Measurements from ENCODE around the gene EEF1A2. TPM values are rescaled to one million over a fixed set of nuclear protein-coding genes. Genes with fewer than 3 reads are reported as not detected.

The EEF1A2 gene
- total RNA-seq, 2 donors from 2014 or later = 21.0 to 23.1 TPM

DNA sequence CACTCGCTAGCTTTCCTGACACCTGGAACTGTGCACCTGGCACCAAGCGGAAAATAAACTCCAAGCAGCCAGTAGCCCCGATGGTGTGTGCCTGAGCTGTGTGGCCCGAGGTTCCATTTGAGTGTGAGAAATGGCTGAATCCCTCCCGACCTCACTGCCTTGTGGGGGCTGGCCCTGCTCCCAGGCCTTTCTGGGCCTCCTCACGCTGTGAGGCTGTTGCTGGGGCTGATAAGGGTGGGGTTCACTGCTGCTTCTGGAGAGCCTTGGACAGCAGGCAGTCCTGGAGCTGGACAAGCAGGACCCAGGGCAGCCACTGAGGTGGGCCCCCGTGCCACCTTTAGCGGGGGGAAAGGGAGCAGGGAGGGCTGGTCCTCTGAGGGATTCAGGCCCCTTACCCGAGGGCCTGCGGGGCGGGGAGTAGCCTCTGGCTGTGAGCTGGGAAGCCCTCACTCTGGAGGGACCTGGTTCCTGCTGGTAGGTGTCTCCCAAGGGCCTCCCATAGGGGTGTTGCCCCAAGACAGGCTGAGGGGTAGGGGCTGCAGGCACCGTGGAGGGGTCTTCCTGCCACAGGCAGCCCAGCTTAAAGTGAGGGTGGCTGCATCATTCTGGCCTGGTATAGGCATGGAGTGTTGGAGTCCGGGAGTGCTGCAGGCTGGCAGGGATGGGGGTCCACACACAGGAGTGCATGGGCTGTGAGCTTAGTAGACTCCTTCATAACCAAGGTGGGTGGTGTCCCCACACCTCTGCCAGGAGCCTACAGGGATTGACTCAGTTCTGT, 23.4 kb upstream of the EEF1A2 start:
- 58% methylated on average over 13 of the region's 13 CpGs; no CpG with 5 or more reads in 1 of the 2 donors for WGBS, 2 donors
- DNase-seq = peak in 2 of 4 donors; percentile 13 to 18
- no peak for ATAC-seq
- H3K27me3 ChIP-seq = no peaks in the 10 kb centered on the region
- H3K27ac ChIP-seq = no peak overlapping the region
- no peaks in the 10 kb centered on the region for H3K9me3 ChIP-seq
- intact Hi-C loops (cut with DNase I) = no loop called here
- TF ChIP-seq CTCF (IDR thresholded peaks at IDR 0.05) (no peak), POLR2A (IDR thresholded peaks at IDR 0.05) (no peak)
- no peaks in the 10 kb centered on the region for H3K36me3 ChIP-seq (replicated peaks in 1 of 2; ENCODE audit: insufficient read depth in 1 of 2, low read depth in 2 of 2)
- H3K4me3 ChIP-seq = no peak overlapping the region
- peaks cover 24% of the 10 kb centered on the region for H3K4me1 ChIP-seq

DNA sequence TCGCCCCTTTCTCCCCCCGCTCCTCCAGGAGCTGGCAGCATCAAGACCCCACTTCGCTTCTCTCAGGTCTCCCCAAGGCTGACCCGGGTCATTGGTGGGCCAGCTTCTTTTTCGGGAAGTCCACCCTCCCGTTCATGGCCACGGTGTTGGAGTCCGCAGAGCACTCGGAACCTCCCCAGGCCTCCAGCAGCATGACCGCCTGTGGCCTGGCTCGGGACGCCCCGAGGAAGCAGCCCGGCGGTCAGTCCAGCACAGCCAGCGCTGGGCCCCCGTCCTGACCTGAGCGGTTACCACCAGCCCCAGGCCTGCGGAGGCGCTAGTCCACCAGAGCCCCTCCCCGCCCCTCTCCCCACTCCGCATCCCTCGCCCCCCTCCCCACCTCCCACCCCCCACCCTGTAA, 22.7 kb upstream of the EEF1A2 start:
- Histone ChIP-seq H3K36me3 (replicated peaks in 1 of 2; ENCODE audit: insufficient read depth in 1 of 2, low read depth in 2 of 2) (no peaks in the 10 kb centered on the region), H3K9me3 (no peaks in the 10 kb centered on the region), H3K27ac (peak overlapping the region in 2 of 4 donors; percentile 96 to 99), H3K4me1 (peaks cover 24% of the 10 kb centered on the region), H3K27me3 (no peaks in the 10 kb centered on the region), H3K4me3 (peak overlapping the region in 1 of 2 donors; percentile 77)
- 32% methylated on average over 21 of the region's 23 CpGs; no CpG with 5 or more reads in 1 of the 2 donors for WGBS, 2 donors
- ATAC-seq (no peak), DNase-seq (peak in 2 of 4 donors; percentile 20 to 22)
- intact Hi-C loops (cut with DNase I) = no loop called here
- TF ChIP-seq POLR2A (IDR thresholded peaks at IDR 0.05) (no peak), CTCF (IDR thresholded peaks at IDR 0.05) (no peak)

DNA sequence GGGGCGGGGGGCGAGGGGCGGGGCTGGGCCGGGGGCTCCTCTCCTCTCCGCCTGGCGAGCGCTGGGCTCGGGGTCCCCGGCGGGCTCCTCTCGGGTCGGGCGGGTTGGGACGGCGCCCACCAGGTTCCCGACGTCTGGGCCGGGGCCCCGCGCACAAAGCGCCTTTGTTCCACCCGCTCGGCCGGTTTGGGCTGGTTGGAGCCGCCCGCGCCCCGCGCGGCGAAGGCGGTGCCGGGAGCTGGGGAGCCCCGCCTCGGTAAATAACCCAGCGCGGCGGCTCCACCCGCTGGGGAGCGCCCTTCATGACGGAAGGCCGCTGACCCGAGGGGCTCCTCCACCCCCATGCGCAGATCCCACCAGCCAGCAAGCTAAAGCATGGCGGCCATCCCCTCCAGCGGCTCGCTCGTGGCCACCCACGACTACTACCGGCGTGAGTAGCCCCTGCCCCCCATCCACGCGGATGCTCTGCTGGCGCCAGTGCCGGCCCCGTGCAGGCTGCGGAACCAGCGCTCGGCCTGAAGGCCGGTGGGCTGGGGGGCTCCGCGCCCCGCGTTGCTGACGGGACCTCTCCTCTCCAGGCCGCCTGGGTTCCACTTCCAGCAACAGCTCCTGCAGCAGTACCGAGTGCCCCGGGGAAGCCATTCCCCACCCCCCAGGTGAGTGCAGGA, 22.2 kb upstream of the EEF1A2 start:
- Histone ChIP-seq H3K27ac (peak overlapping the region; percentile 90 to 99 (median 94)), H3K4me1 (peaks cover 24% of the 10 kb centered on the region), H3K27me3 (no peaks in the 10 kb centered on the region), H3K36me3 (replicated peaks in 1 of 2; ENCODE audit: insufficient read depth in 1 of 2, low read depth in 2 of 2) (no peaks in the 10 kb centered on the region), H3K9me3 (no peaks in the 10 kb centered on the region), H3K4me3 (peak overlapping the region; percentile 35 to 77)
- TF ChIP-seq POLR2A (IDR thresholded peaks at IDR 0.05) (no peak), CTCF (IDR thresholded peaks at IDR 0.05) (no peak)
- 1% methylated on average over 55 of the region's 68 CpGs; no CpG with 5 or more reads in 1 of the 2 donors for WGBS, 2 donors
- ATAC-seq (peak; percentile 75), DNase-seq (peak; percentile 81 to 84 (median 83))
- intact Hi-C loops (cut with DNase I) = no loop called here

DNA sequence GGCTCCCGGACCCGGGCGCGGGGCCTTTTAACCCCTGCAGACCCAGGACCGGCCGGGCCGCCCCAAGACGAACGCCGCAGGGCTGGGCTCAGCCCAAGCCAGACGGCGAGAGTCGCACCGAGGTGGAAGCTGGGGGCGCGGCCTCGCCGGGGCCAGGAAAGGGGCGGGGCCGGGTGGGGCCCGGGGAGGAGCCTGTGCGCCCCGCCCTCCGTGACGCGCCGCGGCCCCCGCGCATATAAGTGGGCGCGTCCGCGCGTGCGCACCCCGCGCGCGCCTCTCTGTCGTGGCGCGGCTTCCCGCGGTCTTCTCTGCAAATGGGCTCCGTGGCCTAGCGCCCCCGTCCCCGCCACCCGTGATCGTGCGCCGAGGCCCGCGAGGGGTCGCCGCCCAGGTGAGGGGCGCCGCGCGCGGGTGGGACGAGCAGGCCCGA, 21.6 kb upstream of the EEF1A2 start, which contains the start of gene PPDPF:
Gene PPDPF, plus strand, starts transcription at position 262 of the 430 bp plus-strand sequence. CDS start 544 bp downstream, outside the sequence.
- Histone ChIP-seq H3K36me3 (replicated peaks in 1 of 2; ENCODE audit: insufficient read depth in 1 of 2, low read depth in 2 of 2) (no peaks in the 10 kb centered on the region), H3K4me3 (peak within 1 kb of the TSS; percentile 35 to 77), H3K27me3 (no peaks in the 10 kb centered on the region), H3K27ac (peak within 1 kb of the TSS; percentile 90 to 99 (median 94)), H3K9me3 (no peaks in the 10 kb centered on the region), H3K4me1 (peaks cover 24% of the 10 kb centered on the region)
- DNase-seq = peak; percentile 77 to 85 (median 84)
- peak; percentile 89 for ATAC-seq
- 0 to 1% methylated on average over 13 to 50 of the region's 64 CpGs for WGBS, 2 donors
- peak; percentile 70 to 86 (median 84) for TF ChIP-seq POLR2A (IDR thresholded peaks at IDR 0.05)
- TF ChIP-seq CTCF (IDR thresholded peaks at IDR 0.05) = no peak
- intact Hi-C loops (cut with DNase I) = no loop called here
